ENCODE results near the gene COX6B1. TPM values are rescaled to one million over a fixed set of nuclear protein-coding genes. Genes with fewer than 3 reads are reported as not detected.

Gene COX6B1
- total RNA-seq, 3 donors from 2014 or later = 320 to 418 (median 391) TPM

- intact Hi-C loops (cut with DNase I; ENCODE audit: low total_unique reads) = no loop called here
- TF ChIP-seq CTCF (IDR thresholded peaks at IDR 0.05) = no peak
- H3K36me3 ChIP-seq = peaks cover 6% of the 10 kb centered on the region
- no peaks in the 10 kb centered on the region for H3K27me3 ChIP-seq
- no peak overlapping the region for H3K27ac ChIP-seq
- peaks cover 5 to 7% of the 10 kb centered on the region in 2 donors for H3K4me1 ChIP-seq
- no peak overlapping the region for H3K4me3 ChIP-seq
- no peaks in the 10 kb centered on the region for H3K9me3 ChIP-seq
- no peak for DNase-seq (ENCODE audit: low spot score in 2 of 2)
Measured at GRCh38 chr19:35633727-35634440, 14.2 kb upstream of the COX6B1 start.

GRCh38 chr19:35636651-35637050, 11.5 kb upstream of the COX6B1 start:
- H3K9me3 ChIP-seq = no peaks in the 10 kb centered on the region
- no peak overlapping the region for H3K27ac ChIP-seq
- no peaks in the 10 kb centered on the region for H3K4me1 ChIP-seq
- no peak for DNase-seq (ENCODE audit: low spot score in 2 of 2)
- intact Hi-C loops (cut with DNase I; ENCODE audit: low total_unique reads) = no loop called here
- H3K36me3 ChIP-seq = peaks cover 6% of the 10 kb centered on the region
- H3K4me3 ChIP-seq = no peak overlapping the region
- no peaks in the 10 kb centered on the region for H3K27me3 ChIP-seq
- TF ChIP-seq POLR2AphosphoS5 (IDR thresholded peaks at IDR 0.05) (no peak), CTCF (IDR thresholded peaks at IDR 0.05) (no peak), POLR2A (IDR thresholded peaks at IDR 0.05) (no peak)

- Histone ChIP-seq H3K27me3 (no peaks in the 10 kb centered on the region), H3K36me3 (peaks cover 6% of the 10 kb centered on the region), H3K4me1 (no peaks in the 10 kb centered on the region), H3K9me3 (no peaks in the 10 kb centered on the region), H3K4me3 (no peak overlapping the region), H3K27ac (no peak overlapping the region)
- TF ChIP-seq POLR2A (IDR thresholded peaks at IDR 0.05) (no peak), CTCF (IDR thresholded peaks at IDR 0.05) (no peak), POLR2AphosphoS5 (IDR thresholded peaks at IDR 0.05) (no peak)
- intact Hi-C loops (cut with DNase I; ENCODE audit: low total_unique reads) = no loop called here
- no peak for DNase-seq (ENCODE audit: low spot score in 2 of 2)
Measured at GRCh38 chr19:35637165-35637564, 11.0 kb upstream of the COX6B1 start.

GRCh38 chr19:35639321-35639639, 8.8 kb upstream of the COX6B1 start:
- intact Hi-C loops (cut with DNase I; ENCODE audit: low total_unique reads) = no loop called here
- Histone ChIP-seq H3K4me3 (no peak overlapping the region), H3K4me1 (no peaks in the 10 kb centered on the region), H3K27ac (no peak overlapping the region), H3K9me3 (no peaks in the 10 kb centered on the region), H3K36me3 (no peaks in the 10 kb centered on the region), H3K27me3 (no peaks in the 10 kb centered on the region)
- TF ChIP-seq POLR2A (IDR thresholded peaks at IDR 0.05) = no peak
- TF ChIP-seq POLR2AphosphoS5 (IDR thresholded peaks at IDR 0.05) = no peak
- TF ChIP-seq CTCF (IDR thresholded peaks at IDR 0.05) = no peak
- DNase-seq (ENCODE audit: low spot score in 2 of 2) = no peak

GRCh38 chr19:35639863-35640262, 8.3 kb upstream of the COX6B1 start:
- Histone ChIP-seq H3K36me3 (no peaks in the 10 kb centered on the region), H3K9me3 (no peaks in the 10 kb centered on the region), H3K27ac (no peak overlapping the region), H3K4me1 (no peaks in the 10 kb centered on the region), H3K27me3 (no peaks in the 10 kb centered on the region), H3K4me3 (no peak overlapping the region)
- TF ChIP-seq POLR2AphosphoS5 (IDR thresholded peaks at IDR 0.05) = no peak
- no peak for TF ChIP-seq POLR2A (IDR thresholded peaks at IDR 0.05)
- TF ChIP-seq CTCF (IDR thresholded peaks at IDR 0.05) = no peak
- intact Hi-C loops (cut with DNase I; ENCODE audit: low total_unique reads) = no loop called here
- DNase-seq (ENCODE audit: low spot score in 2 of 2) = no peak

Measured in breast epithelium (tissue), 4 donors.